OCI-LY3 (cell line): ENCODE results near the gene ARID1B.

ENCODE experiments used
- H2AFZ ChIP-seq: fragments of 200-600, 300-600 bp; shearing (Covaris generic); 2 replicates; pipeline ENCODE4 v1.6.0; 2014; ENCODE audit warnings: antibody characterized with exemption, low read depth, low read length
- H3K27ac ChIP-seq: fragments of 200-600, 300-600 bp; sonication (generic); 2 replicates; pipeline ENCODE4 v1.5.1; 2014; ENCODE audit warnings: mild to moderate bottlenecking, low read length, moderate library complexity, mixed read lengths
- H3K27me3 ChIP-seq: fragments of 200-600, 300-600 bp; sonication (generic); 2 replicates; pipeline ENCODE4 v1.6.1; 2014; ENCODE audit warnings: low read depth, low read length, mixed read lengths
- H3K36me3 ChIP-seq: fragments of 200-600, 300-600 bp; sonication (generic); replicated peaks from 2 replicates; pipeline ENCODE3; 2014; ENCODE audit warnings: low read depth, low read length, mixed read lengths
- H3K4me1 ChIP-seq: fragments of 300-600, 200-600 bp; sonication (generic); 2 replicates; pipeline ENCODE4 v1.6.1; 2014; ENCODE audit warnings: low read length, mixed read lengths
- H3K4me2 ChIP-seq: fragments of 200-600, 300-600 bp; sonication (generic); 2 replicates; pipeline ENCODE4 v1.6.1; 2014; ENCODE audit warnings: low read length, mixed read lengths
- H3K4me3 ChIP-seq: fragments of 300-600, 200-600 bp; sonication (generic); 2 replicates; pipeline ENCODE4 v1.5.1; 2014; ENCODE audit warnings: antibody characterized with exemption, mild to moderate bottlenecking, low read length, moderate library complexity
- H3K79me2 ChIP-seq: fragments of 300-600, 200-600 bp; shearing (Covaris generic); 2 replicates; pipeline ENCODE4 v1.6.1; 2014; ENCODE audit warnings: mild to moderate bottlenecking, low read length, mixed read lengths
- H3K9ac ChIP-seq: fragments of 300-600, 200-600 bp; shearing (Covaris generic); 2 replicates; pipeline ENCODE4 v1.6.0; 2014; ENCODE audit warnings: mild to moderate bottlenecking, low read length, moderate library complexity
- H3K9me3 ChIP-seq: fragments of 200-600, 300-600 bp; shearing (Covaris generic); 2 replicates; pipeline ENCODE4 v1.6.1; 2014; ENCODE audit warnings: low read length, mixed read lengths; ENCODE audit not compliant: insufficient read depth
- H4K20me1 ChIP-seq: fragments of 200-600, 300-600 bp; sonication (generic); 2 replicates; pipeline ENCODE4 v1.6.1; 2016; ENCODE audit warnings: low read length, mixed read lengths; ENCODE audit not compliant: insufficient read depth
- EZH2phosphoT487 ChIP-seq: fragments of 200-600 bp; shearing (Covaris generic); IDR thresholded peaks from 2 replicates; pipeline ENCODE4 v1.6.1; 2018; ENCODE audit warnings: antibody characterized with exemption, mixed run types, low read depth
- TF ChIP-seq, protein P1 (sequence below): fragments of 200-600, 300-600 bp; sonication (generic); IDR thresholded peaks from 2 replicates; pipeline ENCODE4 v1.5.1; 2014; ENCODE audit warnings: antibody characterized with exemption, low read length, low read depth

Gene ARID1B

DNA sequence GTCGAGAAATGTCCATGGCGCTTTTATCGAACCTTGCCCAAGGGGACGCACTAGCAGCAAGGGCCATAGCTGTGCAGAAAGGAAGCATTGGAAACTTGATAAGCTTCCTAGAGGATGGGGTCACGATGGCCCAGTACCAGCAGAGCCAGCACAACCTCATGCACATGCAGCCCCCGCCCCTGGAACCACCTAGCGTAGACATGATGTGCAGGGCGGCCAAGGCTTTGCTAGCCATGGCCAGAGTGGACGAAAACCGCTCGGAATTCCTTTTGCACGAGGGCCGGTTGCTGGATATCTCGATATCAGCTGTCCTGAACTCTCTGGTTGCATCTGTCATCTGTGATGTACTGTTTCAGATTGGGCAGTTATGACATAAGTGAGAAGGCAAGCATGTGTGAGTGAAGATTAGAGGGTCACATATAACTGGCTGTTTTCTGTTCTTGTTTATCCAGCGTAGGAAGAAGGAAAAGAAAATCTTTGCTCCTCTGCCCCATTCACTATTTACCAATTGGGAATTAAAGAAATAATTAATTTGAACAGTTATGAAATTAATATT, 430.4 kb downstream of the ARID1B start:
- Histone ChIP-seq H2AFZ (no peak overlapping the region), H3K4me3 (no peak overlapping the region), H3K36me3 (peaks cover 13% of the 10 kb centered on the region), H3K27me3 (no peaks in the 10 kb centered on the region), H3K9ac (no peak overlapping the region), H3K9me3 (no peaks in the 10 kb centered on the region), H3K4me1 (peaks cover 24% of the 10 kb centered on the region), H3K27ac (no peak overlapping the region), H4K20me1 (peaks cover 10% of the 10 kb centered on the region), H3K79me2 (no peaks in the 10 kb centered on the region), H3K4me2 (no peak overlapping the region)
- TF ChIP-seq EZH2phosphoT487: no peak
- TF ChIP-seq, protein P1, sequence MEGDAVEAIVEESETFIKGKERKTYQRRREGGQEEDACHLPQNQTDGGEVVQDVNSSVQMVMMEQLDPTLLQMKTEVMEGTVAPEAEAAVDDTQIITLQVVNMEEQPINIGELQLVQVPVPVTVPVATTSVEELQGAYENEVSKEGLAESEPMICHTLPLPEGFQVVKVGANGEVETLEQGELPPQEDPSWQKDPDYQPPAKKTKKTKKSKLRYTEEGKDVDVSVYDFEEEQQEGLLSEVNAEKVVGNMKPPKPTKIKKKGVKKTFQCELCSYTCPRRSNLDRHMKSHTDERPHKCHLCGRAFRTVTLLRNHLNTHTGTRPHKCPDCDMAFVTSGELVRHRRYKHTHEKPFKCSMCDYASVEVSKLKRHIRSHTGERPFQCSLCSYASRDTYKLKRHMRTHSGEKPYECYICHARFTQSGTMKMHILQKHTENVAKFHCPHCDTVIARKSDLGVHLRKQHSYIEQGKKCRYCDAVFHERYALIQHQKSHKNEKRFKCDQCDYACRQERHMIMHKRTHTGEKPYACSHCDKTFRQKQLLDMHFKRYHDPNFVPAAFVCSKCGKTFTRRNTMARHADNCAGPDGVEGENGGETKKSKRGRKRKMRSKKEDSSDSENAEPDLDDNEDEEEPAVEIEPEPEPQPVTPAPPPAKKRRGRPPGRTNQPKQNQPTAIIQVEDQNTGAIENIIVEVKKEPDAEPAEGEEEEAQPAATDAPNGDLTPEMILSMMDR: no peak

- no peak overlapping the region for H3K4me3 ChIP-seq
Observed at GRCh38 chr6:157209865-157210530, 432.8 kb downstream of the ARID1B start.

GRCh38 chr6:157210954-157211353, 433.8 kb downstream of the ARID1B start:
- H3K27me3 ChIP-seq: no peaks in the 10 kb centered on the region
- H3K9ac ChIP-seq: no peak overlapping the region
- no peak overlapping the region for H3K27ac ChIP-seq
- H3K36me3 ChIP-seq: peaks cover 3% of the 10 kb centered on the region
- TF ChIP-seq, protein P1: no peak
- no peak for TF ChIP-seq EZH2phosphoT487
- no peak overlapping the region for H3K4me2 ChIP-seq
- peaks cover 10% of the 10 kb centered on the region for H3K4me1 ChIP-seq
- no peak overlapping the region for H2AFZ ChIP-seq
- no peak overlapping the region for H3K4me3 ChIP-seq
- H4K20me1 ChIP-seq: no peaks in the 10 kb centered on the region
- no peaks in the 10 kb centered on the region for H3K79me2 ChIP-seq
- H3K9me3 ChIP-seq: no peaks in the 10 kb centered on the region

More at GRCh38 chr6:157209865-157210530, 432.8 kb downstream of the ARID1B start:
- Histone ChIP-seq H3K36me3 (peaks cover 5% of the 10 kb centered on the region), H3K4me2 (no peak overlapping the region), H3K9me3 (no peaks in the 10 kb centered on the region), H3K27ac (no peak overlapping the region), H3K4me1 (peaks cover 10% of the 10 kb centered on the region), H3K79me2 (no peaks in the 10 kb centered on the region), H3K27me3 (no peaks in the 10 kb centered on the region), H4K20me1 (no peaks in the 10 kb centered on the region), H3K9ac (no peak overlapping the region), H2AFZ (no peak overlapping the region)
- no peak for TF ChIP-seq EZH2phosphoT487
- TF ChIP-seq, protein P1: no peak

DNA sequence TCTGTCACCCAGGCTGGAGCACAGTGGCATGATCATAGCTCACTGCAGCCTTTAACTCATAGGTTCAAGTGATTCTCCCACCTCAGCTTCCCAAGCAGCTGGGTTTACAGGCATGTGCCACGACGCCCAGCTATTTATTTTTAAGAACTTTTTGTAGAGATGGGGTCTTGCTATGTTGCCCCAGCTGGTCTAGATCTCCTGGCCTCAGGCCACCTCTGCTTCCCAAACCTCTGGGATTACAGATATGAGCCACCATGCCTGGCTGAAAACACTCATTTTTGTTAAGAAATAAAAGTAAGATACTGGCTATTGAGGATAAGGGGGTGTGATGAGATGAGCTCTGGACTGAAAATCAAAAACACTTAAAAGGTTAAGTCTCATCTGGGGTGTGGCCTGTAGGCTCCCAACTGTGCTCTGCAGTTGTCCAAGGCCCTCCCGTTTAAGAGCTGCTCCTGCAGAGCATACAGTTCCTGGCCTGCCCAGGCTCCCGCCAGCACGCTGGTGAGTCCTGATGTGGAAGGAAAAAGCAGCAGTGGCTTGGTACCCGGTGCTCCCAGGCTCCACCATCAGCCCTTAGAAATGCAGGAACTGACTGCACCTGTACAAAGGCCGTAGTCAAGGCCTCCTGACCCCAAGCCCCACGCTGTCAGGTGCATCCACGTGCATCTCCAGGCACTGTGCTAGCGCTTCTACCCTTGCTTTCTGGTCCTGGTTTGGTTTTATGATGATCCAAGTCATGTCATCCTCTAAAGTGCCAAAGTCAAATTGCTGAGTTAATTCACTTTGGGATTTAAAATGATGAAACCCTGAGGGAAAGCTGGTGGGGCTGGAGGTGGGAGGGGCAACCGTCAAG, 434.7 kb downstream of the ARID1B start:
- Histone ChIP-seq H3K4me2 (no peak overlapping the region), H3K4me3 (no peak overlapping the region), H3K27me3 (no peaks in the 10 kb centered on the region), H2AFZ (no peak overlapping the region), H3K9me3 (no peaks in the 10 kb centered on the region), H4K20me1 (no peaks in the 10 kb centered on the region), H3K27ac (no peak overlapping the region), H3K79me2 (no peaks in the 10 kb centered on the region), H3K36me3 (peaks cover 3% of the 10 kb centered on the region), H3K9ac (no peak overlapping the region), H3K4me1 (peaks cover 10% of the 10 kb centered on the region)
- TF ChIP-seq EZH2phosphoT487: no peak
- TF ChIP-seq, protein P1: no peak
